Lower leg skin (tissue), 3 donors: ENCODE results near the gene FOXC2.

Experiments
- POLR2A ChIP-seq, 2 donors: fragments of 450-650 bp; IDR thresholded peaks; one replicate each; pipeline ENCODE4 v1.6.1; 2016 to 2017; ENCODE audit warnings: antibody characterized with exemption in 2 of 2, mild to moderate bottlenecking in 1 of 2, moderate library complexity in 1 of 2
- TF ChIP-seq, protein P1 (sequence below), 3 donors: fragments of 450-650 bp; IDR thresholded peaks; one replicate each; pipeline ENCODE4 v1.5.1; 2016; ENCODE audit warnings: antibody characterized with exemption in 3 of 3, mild to moderate bottlenecking in 3 of 3, moderate library complexity in 2 of 3

DNA sequence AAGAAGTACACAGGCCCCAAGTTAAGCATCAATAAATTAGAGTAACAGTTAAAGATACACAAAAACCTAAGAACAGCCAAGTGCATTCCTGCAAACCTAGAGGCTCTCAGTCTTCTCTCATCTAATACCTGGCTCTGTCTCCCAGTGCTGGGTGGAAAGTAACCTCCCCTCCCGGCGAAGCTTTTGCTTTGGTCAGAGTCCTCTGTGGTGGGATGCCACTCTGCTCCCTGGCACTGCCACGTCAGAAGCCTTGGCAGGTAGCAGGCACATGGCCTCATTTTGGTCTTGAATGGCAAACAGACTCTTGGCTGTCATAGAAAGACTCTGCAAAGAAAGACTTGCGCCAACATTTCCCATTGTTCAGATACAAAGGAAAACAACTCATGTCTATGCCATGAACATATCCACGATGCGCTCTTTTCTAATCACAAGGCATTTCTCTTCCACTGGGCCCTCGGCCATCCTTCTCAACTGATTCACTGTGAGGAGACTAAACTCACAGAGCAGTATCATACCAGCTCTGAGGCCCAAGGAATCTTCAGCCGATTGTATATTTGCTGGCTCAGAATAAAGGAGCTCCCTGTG, 32.8 kb upstream of the FOXC2 start:
- no peak for TF ChIP-seq POLR2A (IDR thresholded peaks at IDR 0.05)
- TF ChIP-seq, protein P1, sequence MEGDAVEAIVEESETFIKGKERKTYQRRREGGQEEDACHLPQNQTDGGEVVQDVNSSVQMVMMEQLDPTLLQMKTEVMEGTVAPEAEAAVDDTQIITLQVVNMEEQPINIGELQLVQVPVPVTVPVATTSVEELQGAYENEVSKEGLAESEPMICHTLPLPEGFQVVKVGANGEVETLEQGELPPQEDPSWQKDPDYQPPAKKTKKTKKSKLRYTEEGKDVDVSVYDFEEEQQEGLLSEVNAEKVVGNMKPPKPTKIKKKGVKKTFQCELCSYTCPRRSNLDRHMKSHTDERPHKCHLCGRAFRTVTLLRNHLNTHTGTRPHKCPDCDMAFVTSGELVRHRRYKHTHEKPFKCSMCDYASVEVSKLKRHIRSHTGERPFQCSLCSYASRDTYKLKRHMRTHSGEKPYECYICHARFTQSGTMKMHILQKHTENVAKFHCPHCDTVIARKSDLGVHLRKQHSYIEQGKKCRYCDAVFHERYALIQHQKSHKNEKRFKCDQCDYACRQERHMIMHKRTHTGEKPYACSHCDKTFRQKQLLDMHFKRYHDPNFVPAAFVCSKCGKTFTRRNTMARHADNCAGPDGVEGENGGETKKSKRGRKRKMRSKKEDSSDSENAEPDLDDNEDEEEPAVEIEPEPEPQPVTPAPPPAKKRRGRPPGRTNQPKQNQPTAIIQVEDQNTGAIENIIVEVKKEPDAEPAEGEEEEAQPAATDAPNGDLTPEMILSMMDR (IDR thresholded peaks at IDR 0.05): no peak
